HCT116 (cell line): ENCODE data around the gene ABHD5.

Experiments used
- EZH2phosphoT487 ChIP-seq: fragments of 200-600 bp; IDR thresholded peaks from 2 replicates; pipeline ENCODE4 v1.6.1; 2018; ENCODE audit warnings: antibody characterized with exemption, borderline replicate concordance
- POLR2AphosphoS5 ChIP-seq: IDR thresholded peaks from 2 replicates; pipeline ENCODE4 v1.6.1; 2011; ENCODE audit warnings: mild to moderate bottlenecking, low read depth, low read length, moderate library complexity

GRCh38 chr3:43766672-43767465 is 76.1 kb downstream of the ABHD5 start:
- no peak for TF ChIP-seq EZH2phosphoT487
- TF ChIP-seq POLR2AphosphoS5, result no peak
